IMR-90 (cell line): ENCODE measurements around the gene DEF6. TPM values are rescaled to one million over a fixed set of nuclear protein-coding genes. Genes with fewer than 3 reads are reported as not detected.

Source experiments
- ATAC-seq: fragments of 200-7000 bp; cut with Tn5 transposase; 2 replicates; pipeline ENCODE4 v1.9.1; 2020; ENCODE audit warnings: low read depth, mild to moderate bottlenecking, moderate library complexity
- BruUV-seq: library from RNA; stranded (reverse); fragments of 400-500 nt; replicated peaks from 2 replicates; lab custom pipeline; 2021; lab: Mats Ljungman, UMichigan
- CTCF ChIA-PET: fragments of 300-600 bp; formaldehyde crosslinking; extraction: SDS; loops from one replicate; lab custom pipeline; 2021; ENCODE audit warnings: antibody characterized with exemption; lab: Yijun Ruan, JAX
- POLR2A ChIA-PET: fragments of 300-600 bp; sonication (Branson Sonifier 250); formaldehyde crosslinking; loops from one replicate; lab custom pipeline; 2022; ENCODE audit warnings: antibody characterized with exemption; ENCODE audit not compliant: unreplicated experiment; lab: Charles Lee
- DNase-seq: peaks from one replicate; pipeline ENCODE4 v3.0.0; 2013
- H2AFZ ChIP-seq: replicated peaks from 2 replicates; pipeline ENCODE3; 2013; ENCODE audit warnings: low read length, mild to moderate bottlenecking; ENCODE audit not compliant: poor library complexity
- H2AK5ac ChIP-seq: 2 replicates; pipeline ENCODE4 v1.6.1; 2013; ENCODE audit warnings: low read depth, low read length, inconsistent platforms
- H2AK9ac ChIP-seq: replicated peaks from 2 replicates; pipeline ENCODE3; 2013; ENCODE audit warnings: mild to moderate bottlenecking, low read depth, low read length, moderate library complexity; ENCODE audit not compliant: poor library complexity
- H2BK120ac ChIP-seq: 2 replicates; pipeline ENCODE4 v1.6.1; 2013; ENCODE audit warnings: low read depth, low read length, inconsistent platforms
- H2BK15ac ChIP-seq: 3 replicates; pipeline ENCODE4 v1.6.1; 2013; ENCODE audit warnings: low read depth, low read length, inconsistent platforms
- H2BK20ac ChIP-seq: 2 replicates; pipeline ENCODE4 v1.6.1; 2013; ENCODE audit warnings: low read depth, mild to moderate bottlenecking, inconsistent platforms, low read length, moderate library complexity
- H2BK5ac ChIP-seq: 2 replicates; pipeline ENCODE4 v1.6.1; 2013; ENCODE audit warnings: mild to moderate bottlenecking, low read depth, low read length, inconsistent platforms; ENCODE audit not compliant: poor library complexity, severe bottlenecking
- H3K14ac ChIP-seq: replicated peaks from 2 replicates; pipeline ENCODE4 v1.6.1; 2013; ENCODE audit warnings: low read depth, low read length, inconsistent platforms
- H3K18ac ChIP-seq: 2 replicates; pipeline ENCODE4 v1.6.1; 2013; ENCODE audit warnings: low read depth, low read length, control low read depth
- H3K23ac ChIP-seq: 2 replicates; pipeline ENCODE4 v1.6.1; 2013; ENCODE audit warnings: low read depth, low read length, inconsistent platforms
- H3K27ac ChIP-seq: 2 replicates; pipeline ENCODE4 v1.5.1; 2013; ENCODE audit warnings: mild to moderate bottlenecking, control low read depth, low read length; ENCODE audit not compliant: insufficient read depth
- H3K27me3 ChIP-seq: 2 replicates; pipeline ENCODE4 v1.6.1; 2013; ENCODE audit warnings: low read length; ENCODE audit not compliant: control insufficient read depth, insufficient read depth
- H3K36me3 ChIP-seq: 2 replicates; pipeline ENCODE4 v1.6.1; 2013; ENCODE audit warnings: low read length, mixed read lengths; ENCODE audit not compliant: control insufficient read depth, insufficient read depth
- H3K4ac ChIP-seq: 2 replicates; pipeline ENCODE4 v1.6.1; 2013; ENCODE audit warnings: low read depth, low read length, inconsistent platforms
- H3K4me1 ChIP-seq: 2 replicates; pipeline ENCODE4 v1.6.1; 2013; ENCODE audit warnings: low read length, mixed read lengths; ENCODE audit not compliant: control insufficient read depth, insufficient read depth
- H3K4me2 ChIP-seq: 2 replicates; pipeline ENCODE4 v1.6.1; 2013; ENCODE audit warnings: low read depth, mild to moderate bottlenecking, control low read depth, low read length, moderate library complexity
- H3K4me3 ChIP-seq: 2 replicates; pipeline ENCODE4 v1.5.1; 2013; ENCODE audit warnings: low read depth, mild to moderate bottlenecking, control low read depth, low read length, moderate library complexity; ENCODE audit not compliant: insufficient read depth
- H3K56ac ChIP-seq: 2 replicates; pipeline ENCODE4 v1.6.1; 2013; ENCODE audit warnings: low read length, inconsistent platforms; ENCODE audit not compliant: insufficient read depth; ENCODE audit errors: extremely low read depth
- H3K79me1 ChIP-seq, 2 experiments: 2 replicates each; pipeline ENCODE4 v1.6.1; 2013; ENCODE audit warnings: low read length in 2 of 2, inconsistent platforms in 1 of 2, low read depth in 1 of 2
- H3K9ac ChIP-seq: 2 replicates; pipeline ENCODE4 v1.6.1; 2013; ENCODE audit warnings: low read depth, low read length, control low read depth
- H3K9me1 ChIP-seq: 2 replicates; pipeline ENCODE4 v1.6.1; 2013; ENCODE audit warnings: low read length, inconsistent platforms; ENCODE audit not compliant: insufficient read depth
- H3K9me3 ChIP-seq: 2 replicates; pipeline ENCODE4 v1.6.1; 2013; ENCODE audit warnings: low read length; ENCODE audit not compliant: control insufficient read depth, insufficient read depth
- H4K20me1 ChIP-seq: 2 replicates; pipeline ENCODE4 v1.6.1; 2013; ENCODE audit warnings: low read length, inconsistent platforms; ENCODE audit not compliant: insufficient read depth
- H4K5ac ChIP-seq: 2 replicates; pipeline ENCODE4 v1.6.1; 2013; ENCODE audit warnings: mild to moderate bottlenecking, low read depth, low read length, control low read depth
- H4K8ac ChIP-seq, 2 experiments: 2 replicates each; pipeline ENCODE4 v1.6.1; 2013; ENCODE audit warnings: low read depth in 2 of 2, low read length in 2 of 2, control low read depth in 1 of 2, inconsistent platforms in 1 of 2
- H4K91ac ChIP-seq: 2 replicates; pipeline ENCODE4 v1.6.1; 2013; ENCODE audit warnings: low read depth, low read length, inconsistent platforms; ENCODE audit not compliant: insufficient read depth
- CHD1 ChIP-seq: IDR thresholded peaks from 2 replicates; pipeline ENCODE4 v1.6.1; 2012; ENCODE audit warnings: low read depth, low read length, improper control_type of control experiment
- FOS ChIP-seq: fragments of 150-350 bp; IDR thresholded peaks from 2 replicates; pipeline ENCODE4 v1.6.1; 2016; ENCODE audit warnings: low read depth, low read length
- RAD21 ChIP-seq: IDR thresholded peaks from 2 replicates; pipeline ENCODE4 v1.6.1; 2012; ENCODE audit warnings: low read length, improper control_type of control experiment
- RCOR1 ChIP-seq: IDR thresholded peaks from 2 replicates; pipeline ENCODE4 v1.6.1; 2012; ENCODE audit warnings: mild to moderate bottlenecking, low read length, improper control_type of control experiment; ENCODE audit not compliant: insufficient replicate concordance
- SMC3 ChIP-seq: fragments of 150-350 bp; IDR thresholded peaks from 2 replicates; pipeline ENCODE4 v1.6.1; 2016; ENCODE audit warnings: low read depth, mild to moderate bottlenecking, antibody characterized with exemption, low read length, moderate library complexity
- WGBS, 2 experiments: methylation state at CpG; one replicate each; pipeline versions ENCODE4 v1.1.5 to v1.1.7; 2013; ENCODE audit warnings: missing lambda C conversion rate in 2 of 2; ENCODE audit not compliant: insufficient read length in 1 of 2; ENCODE audit errors: extremely low coverage in 2 of 2; 5-methylcytosine and 5-hydroxymethylcytosine counted together
- dilution Hi-C: fragments of 300-500 bp; cut with HindIII; formaldehyde crosslinking; loops from one replicate; pipeline ENCODE4 v1.14.3; 2018; ENCODE audit warnings: low sequenced_read_pairs; ENCODE audit not compliant: unreplicated experiment
- in situ Hi-C: fragments of 300-500 bp; cut with MboI; formaldehyde crosslinking; loops from 3 replicates; pipeline ENCODE4 v1.14.3; 2019; ENCODE audit warnings: low sequenced_read_pairs, inconsistent platforms, mixed read lengths
- intact Hi-C: fragments of 100-400 bp; cut with micrococcal nuclease; formaldehyde crosslinking; loops from 2 replicates; pipeline ENCODE4 v1.10.0; 2022
- polyA plus RNA-seq, 3 experiments: library from polyadenylated mRNA; depleted of rRNA; stranded (reverse); fragments of >200 nt; gene quantifications; 2 replicates each; pipeline ENCODE4 v1.2.3, GENCODE V29; 2012; ENCODE audit warnings: low replicate concordance in 1 of 3
- total RNA-seq: library from RNA; depleted of rRNA; stranded (reverse); fragments of >200 nt; gene quantifications from 2 replicates; pipeline ENCODE4 v1.2.3, GENCODE V29; 2012
- TF ChIP-seq, protein P1 (sequence below): conservative IDR thresholded peaks from 2 replicates; pipeline ENCODE4 v1.5.1; 2012; ENCODE audit warnings: mild to moderate bottlenecking, low read depth, low read length, improper control_type of control experiment

DEF6 gene
- total and polyA plus RNA-seq, 2 of the 4 experiments (the other 2 are of a cell fraction): 2.5 to 4.2 TPM

- Histone ChIP-seq H3K23ac (no peak overlapping the region), H4K91ac (no peak overlapping the region), H3K9ac (no peak overlapping the region), H3K36me3 (peaks cover 57% of the 10 kb centered on the region), H2BK15ac (no peak overlapping the region), H4K20me1 (no peaks in the 10 kb centered on the region), H3K9me1 (peaks cover 4% of the 10 kb centered on the region; the same call in 1 of the 2 replicates), H3K4ac (no peak overlapping the region), H3K79me1 (no peaks in the 10 kb centered on the region), H4K5ac (no peak overlapping the region), H3K27ac (no peak overlapping the region), H3K27me3 (no peaks in the 10 kb centered on the region), H4K8ac (no peak overlapping the region), H3K14ac (no peak overlapping the region), H3K4me2 (no peak overlapping the region), H3K56ac (no peak overlapping the region), H2BK5ac (no peak overlapping the region), H3K4me1 (peaks cover 4% of the 10 kb centered on the region; the same call in 1 of the 2 replicates), H3K18ac (no peak overlapping the region), H3K4me3 (no peak overlapping the region), H2AK9ac (no peak overlapping the region), H3K9me3 (no peaks in the 10 kb centered on the region), H2BK20ac (no peak overlapping the region), H2AFZ (no peak overlapping the region), H2BK120ac (no peak overlapping the region), H2AK5ac (no peak overlapping the region)
- peak; percentile 47; the same call in 1 of the 2 replicates for TF ChIP-seq SMC3
- peak; percentile 71 for TF ChIP-seq RAD21
- TF ChIP-seq, protein P1, sequence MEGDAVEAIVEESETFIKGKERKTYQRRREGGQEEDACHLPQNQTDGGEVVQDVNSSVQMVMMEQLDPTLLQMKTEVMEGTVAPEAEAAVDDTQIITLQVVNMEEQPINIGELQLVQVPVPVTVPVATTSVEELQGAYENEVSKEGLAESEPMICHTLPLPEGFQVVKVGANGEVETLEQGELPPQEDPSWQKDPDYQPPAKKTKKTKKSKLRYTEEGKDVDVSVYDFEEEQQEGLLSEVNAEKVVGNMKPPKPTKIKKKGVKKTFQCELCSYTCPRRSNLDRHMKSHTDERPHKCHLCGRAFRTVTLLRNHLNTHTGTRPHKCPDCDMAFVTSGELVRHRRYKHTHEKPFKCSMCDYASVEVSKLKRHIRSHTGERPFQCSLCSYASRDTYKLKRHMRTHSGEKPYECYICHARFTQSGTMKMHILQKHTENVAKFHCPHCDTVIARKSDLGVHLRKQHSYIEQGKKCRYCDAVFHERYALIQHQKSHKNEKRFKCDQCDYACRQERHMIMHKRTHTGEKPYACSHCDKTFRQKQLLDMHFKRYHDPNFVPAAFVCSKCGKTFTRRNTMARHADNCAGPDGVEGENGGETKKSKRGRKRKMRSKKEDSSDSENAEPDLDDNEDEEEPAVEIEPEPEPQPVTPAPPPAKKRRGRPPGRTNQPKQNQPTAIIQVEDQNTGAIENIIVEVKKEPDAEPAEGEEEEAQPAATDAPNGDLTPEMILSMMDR: peak; percentile 63
- TF ChIP-seq RCOR1: no peak
- no peak for TF ChIP-seq CHD1
- no peak for TF ChIP-seq FOS
- CTCF ChIA-PET: interaction anchor here (1.2 to 1.3 kb wide), 2 partner anchors 21 to 33 kb away, joined by 3 read pairs; no protein-coding TSS in a partner anchor
- no TSS peak for BruUV-seq
- in situ Hi-C loops (no loop called here), intact Hi-C loops (no loop called here), dilution Hi-C loops (no loop called here)
- ATAC-seq (peak; percentile 49), DNase-seq (peak; percentile 38)
- POLR2A ChIA-PET: no interaction called here
- 72% methylated on average over 5 of the region's 10 CpGs; no CpG with 5 or more reads in 1 of the 2 experiments for WGBS, 2 experiments
Observed at GRCh38 chr6:35294308-35294945, 3.2 kb upstream of the DEF6 start.
